ENCODE results near the gene SLCO2A1.

Gene SLCO2A1

DNA sequence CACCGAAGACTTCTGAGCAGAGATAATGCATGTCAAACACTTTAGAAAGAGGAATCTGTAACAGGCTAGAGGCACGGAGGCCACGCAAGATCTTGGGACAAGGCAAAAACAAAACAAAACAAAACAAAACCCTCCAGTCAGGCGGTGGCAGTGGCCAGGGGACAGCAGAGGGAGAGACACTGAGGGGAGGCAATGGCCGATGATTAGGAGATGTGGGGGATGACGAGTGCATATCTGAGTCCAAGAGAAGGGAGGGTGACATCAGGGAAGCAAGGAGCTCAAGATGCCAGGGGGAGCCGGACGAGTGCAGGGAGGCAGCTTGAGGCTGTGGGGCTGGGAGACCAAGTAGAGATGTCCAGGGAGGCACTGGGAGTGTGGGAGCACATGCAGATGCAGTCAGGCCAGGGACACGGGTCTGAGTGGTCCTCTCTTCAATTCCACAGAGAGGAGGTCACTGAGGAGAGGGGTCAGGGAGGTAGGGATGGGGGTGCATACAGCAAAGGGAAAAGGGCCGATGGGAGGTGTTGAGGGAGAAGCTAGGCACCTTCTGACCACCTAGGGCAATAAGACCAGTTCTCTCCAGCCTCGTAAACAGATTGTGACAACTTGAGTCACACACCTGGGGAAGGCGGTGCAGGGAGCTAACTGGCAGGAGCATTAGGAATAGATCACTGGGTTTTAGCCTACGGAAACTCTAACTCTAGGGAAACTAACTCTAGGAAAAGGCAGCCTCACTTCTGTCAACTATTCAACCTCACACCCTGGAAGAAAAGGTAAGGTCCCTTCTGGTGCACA lies 29.6 kb downstream of the SLCO2A1 start:
- DNase-seq (ENCODE audit: low read depth in 2 of 2): no peak

- no peak for DNase-seq (ENCODE audit: low read depth in 2 of 2)
These were observed 31.0 kb downstream of the SLCO2A1 start for GRCh38 chr3:133998691-133999241.

GRCh38 chr3:133997871-133998635 lies 31.7 kb downstream of the SLCO2A1 start:
- DNase-seq (ENCODE audit: low read depth in 2 of 2): no peak

DNA sequence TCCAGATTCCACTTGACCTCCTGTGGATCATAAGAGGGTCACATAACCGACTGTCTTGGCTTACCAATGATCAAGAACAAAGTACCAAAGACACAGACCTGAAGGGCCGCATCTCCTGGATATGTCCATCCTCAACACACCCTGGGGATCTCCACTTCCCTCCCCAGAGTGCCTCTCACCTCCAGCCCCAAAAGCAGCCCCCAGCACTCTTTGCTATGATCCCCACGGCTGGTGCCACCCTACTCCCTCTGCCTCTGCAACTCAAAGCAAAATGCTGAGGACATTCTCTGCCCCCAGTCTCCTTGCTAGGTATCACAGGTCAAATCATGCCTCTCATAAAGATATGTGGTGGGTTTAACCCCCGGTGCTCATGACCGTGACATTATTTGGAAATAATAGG lies 32.7 kb downstream of the SLCO2A1 start:
- no peak for DNase-seq (ENCODE audit: low read depth in 2 of 2)

DNA sequence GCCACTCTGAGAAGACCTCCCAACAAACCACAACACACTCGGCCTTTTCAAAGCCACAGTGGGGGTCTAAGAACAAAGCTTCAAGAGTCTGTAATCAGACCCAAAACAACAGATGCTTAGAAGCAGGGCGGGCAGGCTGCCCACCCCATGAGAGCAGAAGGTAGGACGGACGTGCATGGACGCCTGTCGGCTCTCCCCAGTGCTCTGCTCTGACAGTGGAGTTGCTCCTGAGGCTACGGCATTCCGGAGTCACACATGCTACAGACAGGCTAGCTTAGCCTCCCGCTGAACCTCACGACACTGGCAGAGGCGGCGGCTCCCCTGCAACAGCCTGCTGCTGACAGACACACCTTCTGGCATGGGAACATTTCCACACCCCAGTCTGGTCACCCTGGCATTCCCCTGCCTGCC lies 33.5 kb downstream of the SLCO2A1 start:
- no peak for DNase-seq (ENCODE audit: low read depth in 2 of 2)

DNA sequence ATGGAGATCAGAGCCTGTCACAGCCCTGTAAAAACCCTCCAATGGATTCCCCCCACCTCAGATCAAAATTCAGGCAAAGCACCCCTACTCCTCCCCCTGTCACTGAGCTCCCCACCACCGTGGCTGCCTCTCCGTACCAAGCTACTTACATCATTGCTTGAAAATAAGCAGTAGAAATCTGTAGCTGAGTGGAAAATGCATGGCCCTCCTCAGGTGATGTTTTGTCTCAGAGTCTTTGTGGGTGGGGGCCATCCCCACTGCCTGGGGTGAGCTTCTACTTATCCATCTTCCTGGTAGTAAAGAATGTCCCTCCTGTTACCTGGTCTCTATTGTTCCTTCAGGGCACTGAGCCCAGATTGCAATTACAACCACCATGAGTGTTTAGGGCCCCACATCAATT lies 34.5 kb downstream of the SLCO2A1 start:
- DNase-seq (ENCODE audit: low read depth in 2 of 2): no peak

DNA sequence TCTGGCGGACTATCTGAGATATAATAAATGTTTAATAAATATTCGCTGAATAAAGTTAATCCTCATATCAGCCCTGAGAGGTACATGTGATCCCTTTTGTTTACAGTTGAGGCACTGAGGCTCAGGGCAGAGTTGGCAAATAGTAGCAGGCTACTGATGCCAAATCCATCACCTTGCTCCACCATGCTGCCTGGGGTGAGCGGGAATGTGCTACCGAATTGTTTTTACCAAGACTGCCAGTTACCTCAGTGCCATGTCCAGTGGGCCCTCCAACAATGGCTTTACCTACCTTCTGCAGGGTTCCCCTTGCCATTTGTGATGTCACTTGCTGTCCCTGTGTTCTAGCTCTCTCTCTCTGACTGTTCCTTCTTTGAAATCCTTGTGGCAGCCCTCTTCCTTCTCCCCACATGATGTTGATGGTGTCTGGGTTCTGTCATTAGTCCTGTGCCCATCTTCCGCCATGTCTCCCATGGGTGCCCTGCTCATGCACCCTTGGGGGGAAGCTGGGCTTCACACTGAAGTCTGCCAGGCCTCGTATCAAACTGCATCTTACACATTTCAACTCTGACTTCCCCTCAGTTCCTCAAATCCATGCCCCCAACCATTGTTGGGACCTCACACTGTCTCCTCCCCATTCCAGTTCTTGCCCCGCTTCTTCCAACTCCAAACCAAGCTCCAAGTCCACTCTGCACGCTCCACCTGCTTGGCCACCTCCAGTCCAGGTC lies 35.4 kb downstream of the SLCO2A1 start:
- no peak for DNase-seq (ENCODE audit: low read depth in 2 of 2)

GRCh38 chr3:133992951-133993620 lies 36.6 kb downstream of the SLCO2A1 start:
- DNase-seq (ENCODE audit: low read depth in 2 of 2): no peak

- DNase-seq (ENCODE audit: low read depth in 2 of 2): no peak
These were observed 37.3 kb downstream of the SLCO2A1 start for GRCh38 chr3:133992381-133992780.

GRCh38 chr3:133991637-133992036 lies 38.1 kb downstream of the SLCO2A1 start:
- DNase-seq (ENCODE audit: low read depth in 2 of 2): no peak

GRCh38 chr3:133991209-133991608 lies 38.5 kb downstream of the SLCO2A1 start:
- no peak for DNase-seq (ENCODE audit: low read depth in 2 of 2)

- no peak for DNase-seq (ENCODE audit: low read depth in 2 of 2)
These were observed 39.6 kb downstream of the SLCO2A1 start for GRCh38 chr3:133989936-133990702.

DNA sequence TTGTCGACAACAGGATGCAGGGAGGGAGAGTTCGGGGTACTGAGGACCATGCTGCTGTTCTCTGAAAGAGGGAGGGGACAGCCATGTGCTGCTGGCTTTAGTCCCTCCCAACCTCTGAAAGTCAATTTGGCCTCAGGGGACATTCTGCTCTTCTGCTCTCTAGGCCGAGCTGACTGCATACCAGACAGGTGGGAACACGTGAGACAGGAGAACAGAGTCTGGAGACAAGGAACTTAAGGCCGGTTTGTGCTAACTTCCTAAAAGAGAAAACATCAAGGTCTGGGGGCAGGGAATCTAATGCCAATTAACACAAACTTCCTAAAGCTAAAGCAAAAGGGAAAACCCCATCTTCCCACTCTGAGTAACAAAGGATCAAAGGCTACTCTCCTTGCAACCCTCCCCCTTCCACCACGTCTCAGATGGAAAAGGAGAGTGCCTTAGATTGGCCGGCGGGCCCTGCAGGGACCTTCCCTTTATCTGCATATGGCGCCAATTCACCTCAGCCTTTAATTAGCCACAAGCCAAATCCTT lies 41.0 kb downstream of the SLCO2A1 start:
- DNase-seq (ENCODE audit: low read depth in 2 of 2): no peak

GRCh38 chr3:133987948-133988484 lies 41.7 kb downstream of the SLCO2A1 start:
- DNase-seq (ENCODE audit: low read depth in 2 of 2): no peak

DNA sequence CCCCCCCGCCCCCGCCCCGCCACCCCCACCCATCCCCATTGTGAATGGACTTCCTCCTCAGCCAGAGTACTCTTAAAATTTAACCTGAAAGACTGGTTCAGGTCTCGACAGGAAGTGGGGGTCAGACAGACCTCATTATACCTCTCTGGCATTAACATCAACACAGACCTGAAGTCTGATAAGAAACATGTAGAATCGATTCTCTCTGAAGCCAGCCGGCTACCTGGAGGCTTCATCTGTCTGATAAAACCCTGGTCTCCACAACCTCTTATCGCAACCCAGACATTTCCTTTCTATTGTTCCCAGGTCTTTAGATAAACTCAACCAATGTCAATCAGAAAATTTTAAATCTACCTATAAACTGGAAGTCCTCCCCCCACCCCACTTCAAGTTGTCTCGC lies 42.6 kb downstream of the SLCO2A1 start:
- DNase-seq (ENCODE audit: low read depth in 2 of 2): no peak

DNA sequence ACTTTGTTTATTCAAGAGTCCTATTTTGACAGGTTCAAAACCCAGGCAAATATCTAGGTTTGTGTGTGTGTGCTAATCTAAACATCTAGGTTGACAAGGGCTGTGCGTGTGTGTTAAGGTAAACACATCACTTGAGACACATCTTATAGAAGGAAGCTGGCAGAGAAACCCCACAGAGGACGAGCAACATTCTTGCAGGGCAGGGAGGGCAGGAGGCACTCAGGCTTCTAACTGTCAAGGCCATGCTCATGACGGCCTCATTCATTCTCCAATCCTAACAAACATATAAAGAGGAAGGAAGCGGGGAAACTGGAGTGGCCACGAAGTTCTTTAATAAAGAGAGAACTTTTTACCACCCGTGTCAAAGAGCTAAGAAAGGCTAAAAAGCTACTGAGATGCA lies 43.4 kb downstream of the SLCO2A1 start:
- no peak for DNase-seq (ENCODE audit: low read depth in 2 of 2)

GRCh38 chr3:133984975-133985374 lies 44.8 kb downstream of the SLCO2A1 start:
- no peak for DNase-seq (ENCODE audit: low read depth in 2 of 2)

GRCh38 chr3:133983576-133984560 lies 45.9 kb downstream of the SLCO2A1 start:
- no peak for DNase-seq (ENCODE audit: low read depth in 2 of 2)

GRCh38 chr3:133983126-133983525 lies 46.6 kb downstream of the SLCO2A1 start:
- DNase-seq (ENCODE audit: low read depth in 2 of 2): no peak

Data from activated CD4-positive, alpha-beta T cell treated with anti-CD3 and anti-CD28 coated beads for 24 hours (primary cell).